HFFc6 (cell line): ENCODE results near the gene OR52A5. TPM values are rescaled to one million over a fixed set of nuclear protein-coding genes. Genes with fewer than 3 reads are reported as not detected.
"Not testable (repeated sequence)": the region's sequence is repeated elsewhere in the genome, so short reads cannot be mapped to it uniquely, and the experiment has no call there.

Experiments used
- DNase-seq: peaks from one replicate; pipeline ENCODE4 v3.0.0-alpha.2; 2018
- H3K27ac Mint-ChIP-seq: 2 replicates; pipeline ENCODE4 v1.8.0; 2020; ENCODE audit warnings: mild to moderate bottlenecking, mixed read lengths
- H3K27me3 Mint-ChIP-seq: 2 replicates; pipeline ENCODE4 v1.8.0; 2021; ENCODE audit warnings: mild to moderate bottlenecking, moderate library complexity, mixed read lengths; ENCODE audit not compliant: insufficient read depth
- H3K36me3 Mint-ChIP-seq: 2 replicates; pipeline ENCODE4 v1.8.0; 2021; ENCODE audit warnings: low read depth, mixed read lengths
- H3K4me1 Mint-ChIP-seq: 2 replicates; pipeline ENCODE4 v1.8.0; 2020; ENCODE audit warnings: low read depth, mixed read lengths
- H3K4me3 Mint-ChIP-seq: 2 replicates; pipeline ENCODE4 v1.8.0; 2020; ENCODE audit warnings: mild to moderate bottlenecking, moderate library complexity, mixed read lengths
- H3K9me3 Mint-ChIP-seq: 2 replicates; pipeline ENCODE4 v1.8.0; 2020; ENCODE audit warnings: mild to moderate bottlenecking, mixed read lengths
- total RNA-seq, 6 experiments: library from RNA; stranded (reverse); fragmentation: NEBNext Ultra II Directional; extraction: Animal tissue kit (Norgen Biotek cat#: 25700); gene quantifications; 2 replicates in 1 of 6; 3 replicates in 5 of 6; pipeline ENCODE4 v1.2.3, GENCODE V29; 2021
- TF ChIP-seq, protein P1 (sequence below): fragments of 200-600 bp; sonication (generic); IDR thresholded peaks from 2 replicates; pipeline ENCODE4 v1.5.0; 2021; ENCODE audit warnings: antibody characterized with exemption, mild to moderate bottlenecking

OR52A5 gene
- total RNA-seq, 6 experiments from 2014 or later, result not detected

DNA sequence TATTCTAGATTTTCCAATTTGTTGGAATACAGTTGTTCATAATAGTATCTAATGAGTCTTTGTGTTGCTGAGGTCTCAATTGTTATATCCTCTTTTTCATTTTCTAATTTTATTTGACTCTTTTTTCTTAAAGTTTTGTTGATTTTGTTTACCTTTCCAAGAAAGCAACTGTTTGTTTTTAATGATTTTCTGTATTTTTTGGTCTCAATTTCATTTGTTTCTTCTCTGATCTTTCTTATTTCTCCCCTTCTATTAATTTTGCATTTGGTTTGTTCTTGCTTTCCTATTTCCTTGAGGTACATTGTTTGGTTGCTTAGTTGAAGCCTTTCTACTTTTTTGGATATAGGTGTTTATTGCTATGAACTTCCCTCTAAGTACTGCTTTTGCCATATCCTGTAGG lies 21.6 kb upstream of the OR52A5 start:
- no peak overlapping the region for H3K4me3 Mint-ChIP-seq
- H3K9me3 Mint-ChIP-seq, result no peaks in the 10 kb centered on the region
- no peaks in the 10 kb centered on the region for H3K36me3 Mint-ChIP-seq
- H3K4me1 Mint-ChIP-seq, result no peaks in the 10 kb centered on the region
- TF ChIP-seq, protein P1, sequence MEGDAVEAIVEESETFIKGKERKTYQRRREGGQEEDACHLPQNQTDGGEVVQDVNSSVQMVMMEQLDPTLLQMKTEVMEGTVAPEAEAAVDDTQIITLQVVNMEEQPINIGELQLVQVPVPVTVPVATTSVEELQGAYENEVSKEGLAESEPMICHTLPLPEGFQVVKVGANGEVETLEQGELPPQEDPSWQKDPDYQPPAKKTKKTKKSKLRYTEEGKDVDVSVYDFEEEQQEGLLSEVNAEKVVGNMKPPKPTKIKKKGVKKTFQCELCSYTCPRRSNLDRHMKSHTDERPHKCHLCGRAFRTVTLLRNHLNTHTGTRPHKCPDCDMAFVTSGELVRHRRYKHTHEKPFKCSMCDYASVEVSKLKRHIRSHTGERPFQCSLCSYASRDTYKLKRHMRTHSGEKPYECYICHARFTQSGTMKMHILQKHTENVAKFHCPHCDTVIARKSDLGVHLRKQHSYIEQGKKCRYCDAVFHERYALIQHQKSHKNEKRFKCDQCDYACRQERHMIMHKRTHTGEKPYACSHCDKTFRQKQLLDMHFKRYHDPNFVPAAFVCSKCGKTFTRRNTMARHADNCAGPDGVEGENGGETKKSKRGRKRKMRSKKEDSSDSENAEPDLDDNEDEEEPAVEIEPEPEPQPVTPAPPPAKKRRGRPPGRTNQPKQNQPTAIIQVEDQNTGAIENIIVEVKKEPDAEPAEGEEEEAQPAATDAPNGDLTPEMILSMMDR, result no peak
- peaks cover 5% of the 10 kb centered on the region for H3K27me3 Mint-ChIP-seq
- no peak overlapping the region for H3K27ac Mint-ChIP-seq
- DNase-seq, result no peak

DNA sequence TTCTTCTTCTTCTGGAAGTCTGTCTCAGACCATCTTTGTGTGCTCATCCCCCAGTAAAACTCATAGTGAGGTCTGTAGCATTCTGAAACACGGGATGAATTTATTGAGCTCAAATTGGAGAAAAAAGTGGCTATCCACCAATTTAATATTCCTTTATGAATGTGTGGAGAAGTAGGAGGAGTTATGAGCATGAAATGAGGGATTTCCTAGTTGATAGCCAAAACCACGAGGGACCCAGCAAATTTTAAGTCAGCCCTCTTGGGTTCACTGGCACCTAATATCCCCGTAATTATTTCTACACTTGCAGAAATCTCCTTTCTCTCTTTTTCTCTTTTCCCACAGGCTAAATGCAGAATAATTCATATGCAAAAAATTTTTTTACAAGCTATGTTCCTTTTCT lies 16.5 kb upstream of the OR52A5 start, which contains the start of gene OR52A1:
OR52A1 (minus strand) TSS at position 101 of the 400 bp plus-strand sequence. CDS start 2,388 bp downstream, outside the sequence.
- H3K27ac Mint-ChIP-seq, result no peak within 1 kb of the TSS
- peaks cover 3% of the 10 kb centered on the region; the same call in 1 of the 2 replicates for H3K27me3 Mint-ChIP-seq
- no peak for DNase-seq
- no peaks in the 10 kb centered on the region for H3K4me1 Mint-ChIP-seq
- H3K36me3 Mint-ChIP-seq, result no peaks in the 10 kb centered on the region
- no peak within 1 kb of the TSS for H3K4me3 Mint-ChIP-seq
- no peaks in the 10 kb centered on the region for H3K9me3 Mint-ChIP-seq
- TF ChIP-seq, protein P1, result no peak

DNA sequence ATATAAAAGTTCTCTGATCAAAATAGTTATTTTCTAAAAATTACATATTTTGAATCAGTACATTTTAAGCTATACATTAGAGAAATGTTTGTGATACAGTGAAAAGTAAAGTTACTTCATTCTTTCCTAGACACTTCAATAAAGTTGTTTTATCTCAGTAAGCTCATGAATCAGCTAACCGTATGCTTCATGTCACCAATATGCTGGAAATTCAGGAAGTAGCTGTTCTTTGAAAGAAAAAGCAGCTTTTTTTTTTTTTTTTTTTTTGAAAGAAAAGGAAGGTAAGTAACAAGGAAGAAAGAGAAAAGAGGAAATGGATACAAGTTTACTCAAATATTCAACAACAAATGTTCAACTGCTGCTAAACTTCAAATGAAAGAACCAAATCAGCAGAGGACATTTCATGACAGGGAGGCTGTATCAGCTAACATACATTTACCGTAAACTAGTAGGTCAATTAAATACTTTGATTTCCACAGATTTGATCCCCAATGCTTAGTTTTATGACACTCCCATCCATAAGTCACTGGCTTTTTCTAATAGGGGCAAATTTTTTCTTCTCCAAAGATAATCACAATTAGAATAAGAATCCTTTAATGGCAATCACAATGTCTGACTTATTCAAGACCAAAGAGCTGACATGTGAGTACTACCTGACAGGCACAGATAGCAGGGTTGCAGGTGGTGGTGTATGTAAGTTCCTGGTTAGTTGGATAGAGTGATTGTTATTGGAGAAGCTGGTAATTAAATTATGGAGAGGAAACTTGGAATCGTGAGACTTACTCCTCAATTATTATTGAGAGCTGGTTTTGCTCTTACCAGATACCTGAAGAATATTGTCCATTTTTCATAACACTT lies 15.6 kb upstream of the OR52A5 start:
- TF ChIP-seq, protein P1, result no peak
- Mint-ChIP-seq H3K4me1 (no peaks in the 10 kb centered on the region), H3K4me3 (no peak overlapping the region), H3K27me3 (peaks cover 3% of the 10 kb centered on the region; the same call in 1 of the 2 replicates), H3K36me3 (no peaks in the 10 kb centered on the region), H3K27ac (no peak overlapping the region), H3K9me3 (no peaks in the 10 kb centered on the region)
- DNase-seq, result no peak

DNA sequence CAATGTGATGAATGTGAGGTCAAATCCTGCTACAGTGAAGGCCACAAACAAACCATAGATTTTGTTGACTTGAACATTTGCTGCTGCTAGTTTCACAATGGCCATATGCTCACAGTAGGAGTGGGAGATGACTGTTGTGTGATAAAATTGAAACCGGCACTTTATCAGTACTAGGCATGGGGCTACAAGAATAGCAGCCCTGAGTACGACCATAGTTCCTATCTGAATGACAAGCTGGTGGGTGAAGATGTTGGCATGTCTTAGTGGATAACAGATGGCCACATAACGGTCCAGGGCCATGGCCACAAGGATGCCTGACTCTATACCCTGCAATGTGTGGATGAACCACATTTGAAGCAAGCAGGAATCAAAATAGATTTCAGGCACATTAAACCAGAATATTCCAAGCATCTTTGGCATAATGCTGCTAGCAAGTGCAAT lies 13.6 kb upstream of the OR52A5 start:
- TF ChIP-seq, protein P1, result no peak
- DNase-seq, result no peak
- Mint-ChIP-seq H3K27ac (no peak overlapping the region), H3K4me3 (no peak overlapping the region), H3K36me3 (no peaks in the 10 kb centered on the region), H3K4me1 (no peaks in the 10 kb centered on the region), H3K9me3 (no peaks in the 10 kb centered on the region), H3K27me3 (peaks cover 3% of the 10 kb centered on the region; the same call in 1 of the 2 replicates)

DNA sequence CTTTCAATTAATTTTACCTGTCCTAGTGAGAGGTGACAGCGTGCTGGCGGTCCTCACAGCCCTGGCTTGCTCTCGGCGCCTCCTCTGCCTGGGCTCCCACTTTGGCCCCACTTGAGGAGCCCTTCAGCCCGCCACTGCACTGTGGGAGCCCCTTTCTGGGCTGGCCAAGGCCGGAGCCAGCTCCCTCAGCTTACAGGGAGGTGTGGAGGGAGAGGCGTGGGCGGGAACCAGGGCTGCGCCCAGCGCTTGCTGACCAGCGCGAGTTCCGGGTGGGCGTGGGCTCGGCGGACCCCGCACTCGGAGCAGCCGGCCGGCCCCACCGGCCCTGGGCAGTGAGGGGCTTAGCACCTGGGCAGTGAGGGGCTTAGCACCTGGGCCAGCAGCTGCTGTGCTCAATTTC lies 6.0 kb upstream of the OR52A5 start:
- not testable (repeated sequence) for DNase-seq, H3K9me3 Mint-ChIP-seq, H3K4me1 Mint-ChIP-seq, H3K4me3 Mint-ChIP-seq, H3K36me3 Mint-ChIP-seq, H3K27me3 Mint-ChIP-seq, H3K27ac Mint-ChIP-seq

DNA sequence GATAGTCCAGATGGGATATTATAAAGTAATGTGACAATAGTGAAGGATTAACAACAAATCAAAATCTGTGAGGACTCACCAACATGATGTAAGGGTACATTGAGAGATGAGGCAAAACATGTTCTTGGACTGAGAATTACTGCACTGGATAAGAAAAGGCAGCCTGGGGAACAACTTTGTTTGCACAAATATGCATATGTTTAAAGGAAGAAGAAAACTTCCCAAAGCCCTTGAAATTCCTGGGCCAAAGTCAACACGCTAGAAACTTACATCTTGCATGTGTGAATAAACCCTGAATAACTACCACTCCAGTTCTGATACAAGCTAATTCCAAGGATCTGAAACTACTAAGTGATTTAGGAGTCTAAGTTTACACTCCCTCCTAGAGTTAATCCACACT lies 1.1 kb downstream of the OR52A5 start:
- no peak for DNase-seq
- TF ChIP-seq, protein P1, result no peak
- Mint-ChIP-seq H3K4me1 (no peaks in the 10 kb centered on the region), H3K4me3 (no peak overlapping the region), H3K9me3 (no peaks in the 10 kb centered on the region), H3K36me3 (no peaks in the 10 kb centered on the region), H3K27me3 (no peaks in the 10 kb centered on the region), H3K27ac (no peak overlapping the region)
